ENCODE data around the gene ARHGAP33. TPM values are rescaled to one million over a fixed set of nuclear protein-coding genes. Genes with fewer than 3 reads are reported as not detected.

ARHGAP33 gene
- polyA plus RNA-seq, 1 donor (not counting 4 experiments of a cell fraction or from before 2014, with no cell fraction given): 0.49 TPM

- DNase-seq (ENCODE audit: low read depth, low spot score) (no peak), FAIRE-seq (no peak)
- no peaks in the 10 kb centered on the region for H3K27me3 ChIP-seq (ENCODE audit: control insufficient read depth, extremely low read depth, insufficient read depth, low read length)
- no peak overlapping the region for H3K27ac ChIP-seq (ENCODE audit: control insufficient read depth, insufficient read depth, low read length)
- TF ChIP-seq EZH2 (IDR thresholded peaks at IDR 0.05; ENCODE audit: low read length): no peak
- TF ChIP-seq, protein P1, sequence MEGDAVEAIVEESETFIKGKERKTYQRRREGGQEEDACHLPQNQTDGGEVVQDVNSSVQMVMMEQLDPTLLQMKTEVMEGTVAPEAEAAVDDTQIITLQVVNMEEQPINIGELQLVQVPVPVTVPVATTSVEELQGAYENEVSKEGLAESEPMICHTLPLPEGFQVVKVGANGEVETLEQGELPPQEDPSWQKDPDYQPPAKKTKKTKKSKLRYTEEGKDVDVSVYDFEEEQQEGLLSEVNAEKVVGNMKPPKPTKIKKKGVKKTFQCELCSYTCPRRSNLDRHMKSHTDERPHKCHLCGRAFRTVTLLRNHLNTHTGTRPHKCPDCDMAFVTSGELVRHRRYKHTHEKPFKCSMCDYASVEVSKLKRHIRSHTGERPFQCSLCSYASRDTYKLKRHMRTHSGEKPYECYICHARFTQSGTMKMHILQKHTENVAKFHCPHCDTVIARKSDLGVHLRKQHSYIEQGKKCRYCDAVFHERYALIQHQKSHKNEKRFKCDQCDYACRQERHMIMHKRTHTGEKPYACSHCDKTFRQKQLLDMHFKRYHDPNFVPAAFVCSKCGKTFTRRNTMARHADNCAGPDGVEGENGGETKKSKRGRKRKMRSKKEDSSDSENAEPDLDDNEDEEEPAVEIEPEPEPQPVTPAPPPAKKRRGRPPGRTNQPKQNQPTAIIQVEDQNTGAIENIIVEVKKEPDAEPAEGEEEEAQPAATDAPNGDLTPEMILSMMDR (optimal IDR thresholded peaks at IDR 0.05 in 1 of 3, IDR thresholded peaks at IDR 0.05 in 1 of 3, conservative IDR thresholded peaks at IDR 0.05 in 1 of 3; ENCODE audit: extremely low read depth in 1 of 3, insufficient read depth in 2 of 3, low read length in 3 of 3): no peak
- no peak overlapping the region for H3K4me2 ChIP-seq (ENCODE audit: control insufficient read depth, extremely low read depth, insufficient read depth, low read depth, low read length)
- no peaks in the 10 kb centered on the region for H3K36me3 ChIP-seq (ENCODE audit: control insufficient read depth in 2 of 2, extremely low read depth in 1 of 2, insufficient read depth in 2 of 2, low read length in 2 of 2)
- H3K4me3 ChIP-seq (ENCODE audit: control insufficient read depth in 2 of 3, extremely low read depth in 1 of 3, insufficient read depth in 2 of 3, low read depth in 1 of 3, low read length in 3 of 3): no peak overlapping the region
- dilution Hi-C loops (cut with MboI; ENCODE audit: extremely low pct_ligation_motif_present, low sequenced_read_pairs): no loop called here
- H4K20me1 ChIP-seq (ENCODE audit: control insufficient read depth, extremely low read depth, insufficient read depth, low read length): no peaks in the 10 kb centered on the region
- H3K79me2 ChIP-seq (ENCODE audit: control insufficient read depth, insufficient read depth, low read length): no peaks in the 10 kb centered on the region
- no peaks in the 10 kb centered on the region for H3K4me1 ChIP-seq (ENCODE audit: control insufficient read depth, extremely low read depth, insufficient read depth, low read length)
- H3K9ac ChIP-seq (ENCODE audit: control insufficient read depth, extremely low read depth, insufficient read depth, low read length): no peak overlapping the region
- no peaks in the 10 kb centered on the region for H3K9me3 ChIP-seq (ENCODE audit: control insufficient read depth, low read depth, low read length)
- no peak overlapping the region for H2AFZ ChIP-seq (ENCODE audit: control insufficient read depth, low read length)
- H3K9me1 ChIP-seq (ENCODE audit: control insufficient read depth, extremely low read depth, insufficient read depth, low read length): no peaks in the 10 kb centered on the region
Observed at GRCh38 chr19:35806597-35806996, 31.2 kb downstream of the ARHGAP33 start.

GRCh38 chr19:35807633-35808032 is 32.3 kb downstream of the ARHGAP33 start:
- TF ChIP-seq EZH2 (IDR thresholded peaks at IDR 0.05; ENCODE audit: low read length): no peak
- TF ChIP-seq, protein P1 (optimal IDR thresholded peaks at IDR 0.05 in 1 of 3, IDR thresholded peaks at IDR 0.05 in 1 of 3, conservative IDR thresholded peaks at IDR 0.05 in 1 of 3; ENCODE audit: extremely low read depth in 1 of 3, insufficient read depth in 2 of 3, low read length in 3 of 3): no peak
- H3K4me2 ChIP-seq (ENCODE audit: control insufficient read depth, extremely low read depth, insufficient read depth, low read depth, low read length): no peak overlapping the region
- no peak for FAIRE-seq
- no peaks in the 10 kb centered on the region for H3K9me1 ChIP-seq (ENCODE audit: control insufficient read depth, extremely low read depth, insufficient read depth, low read length)
- H3K27me3 ChIP-seq (ENCODE audit: control insufficient read depth, extremely low read depth, insufficient read depth, low read length): no peaks in the 10 kb centered on the region
- H2AFZ ChIP-seq (ENCODE audit: control insufficient read depth, low read length): no peak overlapping the region
- H3K9me3 ChIP-seq (ENCODE audit: control insufficient read depth, low read depth, low read length): no peaks in the 10 kb centered on the region
- H4K20me1 ChIP-seq (ENCODE audit: control insufficient read depth, extremely low read depth, insufficient read depth, low read length): no peaks in the 10 kb centered on the region
- no peak for DNase-seq (ENCODE audit: low read depth, low spot score)
- H3K79me2 ChIP-seq (ENCODE audit: control insufficient read depth, insufficient read depth, low read length): no peaks in the 10 kb centered on the region
- dilution Hi-C loops (cut with MboI; ENCODE audit: extremely low pct_ligation_motif_present, low sequenced_read_pairs): no loop called here
- no peak overlapping the region for H3K27ac ChIP-seq (ENCODE audit: control insufficient read depth, insufficient read depth, low read length)
- no peak overlapping the region for H3K4me3 ChIP-seq (ENCODE audit: control insufficient read depth in 2 of 3, extremely low read depth in 1 of 3, insufficient read depth in 2 of 3, low read depth in 1 of 3, low read length in 3 of 3)
- no peaks in the 10 kb centered on the region for H3K4me1 ChIP-seq (ENCODE audit: control insufficient read depth, extremely low read depth, insufficient read depth, low read length)
- H3K36me3 ChIP-seq (ENCODE audit: control insufficient read depth in 2 of 2, extremely low read depth in 1 of 2, insufficient read depth in 2 of 2, low read length in 2 of 2): no peaks in the 10 kb centered on the region
- H3K9ac ChIP-seq (ENCODE audit: control insufficient read depth, extremely low read depth, insufficient read depth, low read length): no peak overlapping the region
